ENCODE measurements around the gene RICTOR. TPM values are rescaled to one million over a fixed set of nuclear protein-coding genes. Genes with fewer than 3 reads are reported as not detected.

Gene RICTOR
- total RNA-seq = 10 to 100 TPM; 20.6 to 76.3 (median 34.2) TPM
- 10 to 100 TPM in 1 of 2 donors, 1 to 10 TPM in 1; 6.8 to 11.5 TPM for polyA plus RNA-seq
- long read RNA-seq, donor 1, full-length matches to known transcripts = 4 of 10 reads
- long read RNA-seq, donor 1, partial matches to known transcripts = 3 of 10 reads
- long read RNA-seq, donor 1, other reads (novel, unspliced or antisense) = 3 of 10 reads
- long read RNA-seq, donor 2, partial matches to known transcripts = 7 of 12 reads
- long read RNA-seq, donor 2, other reads (novel, unspliced or antisense) = 2 of 12 reads
- long read RNA-seq, donor 3, full-length matches to known transcripts = 5 of 11 reads
- long read RNA-seq, donor 3, partial matches to known transcripts = 1 of 11 reads
- long read RNA-seq, donor 3, other reads (novel, unspliced or antisense) = 5 of 11 reads

- peak within 1 kb of the TSS; percentile 94 to 99 (median 98) for H3K27ac ChIP-seq
- peak; percentile 90 to 97 (median 94) for ATAC-seq
- peak within 1 kb of the TSS; percentile 60 to 94 (median 88) for H3K4me3 ChIP-seq
- H3K4me1 ChIP-seq = peaks cover 0 to 53% (median 26%) of the 10 kb centered on the region in 12 donors
- intact Hi-C loops (cut with DNase I) = loop anchor here in 5 of 10 donors (2.0 to 10.0 kb wide), 7 partner anchors 52 to 629 kb away; partner anchors contain the start of gene OSMR (in 1 of the 5)
- TF ChIP-seq POLR2A (IDR thresholded peaks at IDR 0.05) (peak; percentile 55 to 85), CTCF (IDR thresholded peaks at IDR 0.05) (no peak)
- H3K9me3 ChIP-seq = no peaks in the 10 kb centered on the region
- DNase-seq = peak; percentile 92 to 96 (median 94)
- H3K36me3 ChIP-seq = peaks cover 0 to 5% (median 0%) of the 10 kb centered on the region in 9 donors
- H3K27me3 ChIP-seq = no peaks in the 10 kb centered on the region
- 0 to 1% (median 0%) methylated on average over 13 to 94 of the region's 94 CpGs for WGBS, 4 donors
Measured at GRCh38 chr5:39074017-39074814, at the start of gene RICTOR. RICTOR (minus strand) TSS chr5:39074399; CDS start chr5:39074377, 22 bp downstream.

GRCh38 chr5:39121922-39122321 is 47.7 kb upstream of the RICTOR start:
- DNase-seq (no peak), ATAC-seq (no peak)
- H3K27me3 ChIP-seq = peaks cover 0 to 9% (median 0%) of the 10 kb centered on the region in 9 donors
- TF ChIP-seq CTCF (IDR thresholded peaks at IDR 0.05) (no peak), POLR2A (IDR thresholded peaks at IDR 0.05) (no peak)
- intact Hi-C loops (cut with DNase I) = no loop called here
- H3K9me3 ChIP-seq = no peaks in the 10 kb centered on the region
- H3K36me3 ChIP-seq = peaks cover 0 to 69% (median 0%) of the 10 kb centered on the region in 9 donors
- no peaks in the 10 kb centered on the region for H3K4me1 ChIP-seq
- WGBS, 4 donors = 62 to 69% (median 66%) methylated on average over 2 of the region's 2 CpGs
- no peak overlapping the region for H3K27ac ChIP-seq
- no peak overlapping the region for H3K4me3 ChIP-seq

- TF ChIP-seq CTCF (IDR thresholded peaks at IDR 0.05) (no peak), POLR2A (IDR thresholded peaks at IDR 0.05) (no peak)
- no peaks in the 10 kb centered on the region for H3K9me3 ChIP-seq
- peaks cover 0 to 9% (median 0%) of the 10 kb centered on the region in 9 donors for H3K27me3 ChIP-seq
- H3K36me3 ChIP-seq = peaks cover 0 to 74% (median 0%) of the 10 kb centered on the region in 9 donors
- no peak for DNase-seq
- 80 to 92% (median 88%) methylated on average over 1 of the region's 1 CpG for WGBS, 4 donors
- H3K4me3 ChIP-seq = no peak overlapping the region
- intact Hi-C loops (cut with DNase I) = no loop called here
- no peak for ATAC-seq
- H3K4me1 ChIP-seq = no peaks in the 10 kb centered on the region
- H3K27ac ChIP-seq = no peak overlapping the region
Measured at GRCh38 chr5:39121315-39121714, 47.1 kb upstream of the RICTOR start.

GRCh38 chr5:39120052-39120420 is 45.8 kb upstream of the RICTOR start:
- no peak overlapping the region for H3K4me3 ChIP-seq
- H3K36me3 ChIP-seq = peaks cover 0 to 74% (median 0%) of the 10 kb centered on the region in 9 donors
- intact Hi-C loops (cut with DNase I) = no loop called here
- ATAC-seq (no peak), DNase-seq (no peak)
- WGBS, 4 donors = 88 to 92% (median 90%) methylated on average over 1 of the region's 1 CpG
- H3K27ac ChIP-seq = no peak overlapping the region
- no peak for TF ChIP-seq POLR2A (IDR thresholded peaks at IDR 0.05)
- peaks cover 0 to 9% (median 0%) of the 10 kb centered on the region in 9 donors for H3K27me3 ChIP-seq
- H3K4me1 ChIP-seq = peaks cover 0 to 7% (median 0%) of the 10 kb centered on the region in 12 donors
- no peaks in the 10 kb centered on the region for H3K9me3 ChIP-seq
